ENCODE measurements around the gene CEACAM19. TPM values are rescaled to one million over a fixed set of nuclear protein-coding genes. Genes with fewer than 3 reads are reported as not detected.
A peak's percentile ranks its signal among the peaks of the same experiment; 100 is the strongest.

The CEACAM19 gene
- total and polyA plus RNA-seq, 9 of the 15 experiments (the other 6 are each of a cell fraction or from before 2014, with no cell fraction given), result 0.15 to 0.30 (median 0.23) TPM; not detected in 5

GRCh38 chr19:44643605-44644401 is 27.5 kb upstream of the CEACAM19 start, which contains the start of gene PVR (continued):
- TF ChIP-seq MEIS2 (IDR thresholded peaks at IDR 0.05; ENCODE audit: partially characterized antibody) (peak; percentile 63), HES1 (IDR thresholded peaks at IDR 0.05; ENCODE audit: low read depth) (no peak), E2F6 (IDR thresholded peaks at IDR 0.05; ENCODE audit: borderline replicate concordance in 1 of 2, extremely low read depth in 1 of 2, insufficient read depth in 1 of 2, insufficient read length in 1 of 2, low read depth in 1 of 2, low read length in 1 of 2, poor library complexity in 1 of 2, severe bottlenecking in 1 of 2) (peak in 1 of 2 experiments; percentile 57), ZNF780A (CRISPR knock-in tag; IDR thresholded peaks at IDR 0.05) (no peak), TGIF2 (CRISPR knock-in tag; IDR thresholded peaks at IDR 0.05) (no peak), SMARCC2 (IDR thresholded peaks at IDR 0.05; ENCODE audit: low read depth) (no peak), ZNF134 (CRISPR knock-in tag; conservative IDR thresholded peaks at IDR 0.05) (no peak), STAT5B (CRISPR knock-in tag; IDR thresholded peaks at IDR 0.05) (no peak), POLR2A (conservative IDR thresholded peaks at IDR 0.05) (peak; percentile 59), EP400 (IDR thresholded peaks at IDR 0.05) (peak; percentile 53; the same call in 1 of the 2 replicates), ZNF589 (CRISPR knock-in tag; IDR thresholded peaks at IDR 0.05; ENCODE audit: low read depth) (peak; percentile 54; the same call in 1 of the 2 replicates), ATF1 (CRISPR knock-in tag; IDR thresholded peaks at IDR 0.05) (no peak), ATF1 (tag; IDR thresholded peaks at IDR 0.05) (no peak), CREBBP (IDR thresholded peaks at IDR 0.05; ENCODE audit: low read depth, low read length) (no peak), ZNF165 (CRISPR knock-in tag; IDR thresholded peaks at IDR 0.05; ENCODE audit: borderline replicate concordance) (no peak), BCL6 (CRISPR knock-in tag; IDR thresholded peaks at IDR 0.05) (no peak), MCM7 (IDR thresholded peaks at IDR 0.05) (no peak)
